IPS-20b (cell line): ENCODE data around the gene ROBO2.

Experiments used
- H3K27ac ChIP-seq: one replicate; pipeline ENCODE4 v1.5.1; 2013; ENCODE audit warnings: low read length
- H3K27me3 ChIP-seq: 2 replicates; pipeline ENCODE4 v1.6.1; 2013; ENCODE audit warnings: mild to moderate bottlenecking, low read length, inconsistent platforms; ENCODE audit not compliant: insufficient read depth
- H3K36me3 ChIP-seq: 2 replicates; pipeline ENCODE4 v1.6.1; 2013; ENCODE audit warnings: low read depth, mild to moderate bottlenecking, inconsistent platforms, low read length, moderate library complexity; ENCODE audit not compliant: insufficient read depth
- H3K4me1 ChIP-seq: 2 replicates; pipeline ENCODE4 v1.6.1; 2013; ENCODE audit warnings: mild to moderate bottlenecking, control low read depth, inconsistent platforms, low read length, moderate library complexity; ENCODE audit not compliant: insufficient read depth
- H3K4me3 ChIP-seq: 2 replicates; pipeline ENCODE4 v1.5.1; 2013; ENCODE audit warnings: mild to moderate bottlenecking, low read length, inconsistent platforms
- H3K9ac ChIP-seq: 2 replicates; pipeline ENCODE4 v1.6.1; 2013; ENCODE audit warnings: low read depth, mild to moderate bottlenecking, inconsistent platforms, low read length, moderate library complexity
- H3K9me3 ChIP-seq: 2 replicates; pipeline ENCODE4 v1.6.1; 2013; ENCODE audit warnings: mild to moderate bottlenecking, low read depth, low read length, inconsistent platforms; ENCODE audit not compliant: insufficient read depth

Gene ROBO2

GRCh38 chr3:77038468-77038929 lies 1.4 kb upstream of the ROBO2 start:
- Histone ChIP-seq H3K27me3 (peaks cover 35% of the 10 kb centered on the region), H3K9me3 (no peaks in the 10 kb centered on the region), H3K27ac (no peak overlapping the region), H3K4me3 (peak overlapping the region; percentile 95), H3K36me3 (no peaks in the 10 kb centered on the region), H3K9ac (peak overlapping the region; percentile 75; the same call in 1 of the 2 replicates), H3K4me1 (peaks cover 12% of the 10 kb centered on the region; the same call in 1 of the 2 replicates)

GRCh38 chr3:77038930-77039605 lies 831 bp upstream of the ROBO2 start:
- Histone ChIP-seq H3K36me3 (no peaks in the 10 kb centered on the region), H3K4me3 (peak overlapping the region; percentile 95), H3K27ac (peak overlapping the region; percentile 48), H3K9me3 (no peaks in the 10 kb centered on the region), H3K27me3 (peaks cover 35% of the 10 kb centered on the region), H3K4me1 (peaks cover 12% of the 10 kb centered on the region; the same call in 1 of the 2 replicates), H3K9ac (peak overlapping the region; percentile 75; the same call in 1 of the 2 replicates)

GRCh38 chr3:77040216-77040615 lies 317 bp downstream of the ROBO2 start:
- Histone ChIP-seq H3K27ac (no peak overlapping the region), H3K9ac (peak overlapping the region; percentile 54; the same call in 1 of the 2 replicates), H3K4me3 (peak overlapping the region; percentile 95), H3K4me1 (peaks cover 12% of the 10 kb centered on the region; the same call in 1 of the 2 replicates), H3K27me3 (peaks cover 35% of the 10 kb centered on the region), H3K36me3 (no peaks in the 10 kb centered on the region), H3K9me3 (no peaks in the 10 kb centered on the region)

GRCh38 chr3:77040926-77041722 lies 1.2 kb downstream of the ROBO2 start:
- Histone ChIP-seq H3K9me3 (no peaks in the 10 kb centered on the region), H3K4me1 (peaks cover 12% of the 10 kb centered on the region; the same call in 1 of the 2 replicates), H3K27ac (no peak overlapping the region), H3K9ac (no peak overlapping the region), H3K4me3 (peak overlapping the region; percentile 95), H3K27me3 (peaks cover 35% of the 10 kb centered on the region), H3K36me3 (no peaks in the 10 kb centered on the region)

GRCh38 chr3:77041811-77042210 lies 1.9 kb downstream of the ROBO2 start:
- Histone ChIP-seq H3K27me3 (peaks cover 35% of the 10 kb centered on the region), H3K9me3 (no peaks in the 10 kb centered on the region), H3K27ac (no peak overlapping the region), H3K36me3 (no peaks in the 10 kb centered on the region), H3K4me3 (peak overlapping the region; percentile 95; the same call in 1 of the 2 replicates), H3K9ac (no peak overlapping the region), H3K4me1 (peaks cover 12% of the 10 kb centered on the region; the same call in 1 of the 2 replicates)

- Histone ChIP-seq H3K4me3 (peak overlapping the region; percentile 23; the same call in 1 of the 2 replicates), H3K27me3 (peaks cover 35% of the 10 kb centered on the region), H3K36me3 (no peaks in the 10 kb centered on the region), H3K27ac (no peak overlapping the region), H3K9me3 (no peaks in the 10 kb centered on the region), H3K4me1 (peaks cover 12% of the 10 kb centered on the region; the same call in 1 of the 2 replicates), H3K9ac (no peak overlapping the region)
These were observed 2.4 kb downstream of the ROBO2 start for GRCh38 chr3:77042343-77042742.

- peaks cover 12% of the 10 kb centered on the region; the same call in 1 of the 2 replicates for H3K4me1 ChIP-seq
- H3K27me3 ChIP-seq, result peaks cover 35% of the 10 kb centered on the region
- no peaks in the 10 kb centered on the region for H3K36me3 ChIP-seq
- H3K27ac ChIP-seq, result no peak overlapping the region
- H3K4me3 ChIP-seq, result peak overlapping the region; percentile 23; the same call in 1 of the 2 replicates
- H3K9ac ChIP-seq, result no peak overlapping the region
- no peaks in the 10 kb centered on the region for H3K9me3 ChIP-seq
These were observed 3.0 kb downstream of the ROBO2 start for GRCh38 chr3:77042882-77043281.

GRCh38 chr3:77045686-77046085 lies 5.8 kb downstream of the ROBO2 start:
- Histone ChIP-seq H3K9me3 (no peaks in the 10 kb centered on the region), H3K9ac (no peak overlapping the region), H3K36me3 (no peaks in the 10 kb centered on the region), H3K4me3 (no peak overlapping the region), H3K27me3 (peaks cover 21% of the 10 kb centered on the region), H3K4me1 (peaks cover 12% of the 10 kb centered on the region; the same call in 1 of the 2 replicates), H3K27ac (no peak overlapping the region)

GRCh38 chr3:77048186-77048585 lies 8.3 kb downstream of the ROBO2 start:
- Histone ChIP-seq H3K4me1 (peaks cover 17% of the 10 kb centered on the region; the same call in 1 of the 2 replicates), H3K4me3 (no peak overlapping the region), H3K9me3 (no peaks in the 10 kb centered on the region), H3K27me3 (no peaks in the 10 kb centered on the region), H3K9ac (no peak overlapping the region), H3K27ac (no peak overlapping the region), H3K36me3 (no peaks in the 10 kb centered on the region)

GRCh38 chr3:77051591-77051990 lies 11.7 kb downstream of the ROBO2 start:
- Histone ChIP-seq H3K27me3 (no peaks in the 10 kb centered on the region), H3K27ac (no peak overlapping the region), H3K9ac (no peak overlapping the region), H3K9me3 (no peaks in the 10 kb centered on the region), H3K4me3 (no peak overlapping the region), H3K36me3 (no peaks in the 10 kb centered on the region), H3K4me1 (peaks cover 25% of the 10 kb centered on the region; the same call in 1 of the 2 replicates)

GRCh38 chr3:77052051-77052501 lies 12.2 kb downstream of the ROBO2 start:
- Histone ChIP-seq H3K9me3 (no peaks in the 10 kb centered on the region), H3K27ac (no peak overlapping the region)

More at GRCh38 chr3:77052051-77052501, 12.2 kb downstream of the ROBO2 start:
- peaks cover 25% of the 10 kb centered on the region; the same call in 1 of the 2 replicates for H3K4me1 ChIP-seq
- H3K4me3 ChIP-seq, result no peak overlapping the region
- no peaks in the 10 kb centered on the region for H3K36me3 ChIP-seq
- no peak overlapping the region for H3K9ac ChIP-seq
- no peaks in the 10 kb centered on the region for H3K27me3 ChIP-seq
